Large intestine (tissue), 3 donors: ENCODE measurements around the gene SARS2. TPM values are rescaled to one million over a fixed set of nuclear protein-coding genes. Genes with fewer than 3 reads are reported as not detected.
"Not testable (repeated sequence)": the region's sequence is repeated elsewhere in the genome, so short reads cannot be mapped to it uniquely, and the experiment has no call there.

Experiments
- DNase-seq, 2 donors: peaks; one replicate each; pipeline versions ENCODE4 v3.0.0 to v3.0.0-alpha.2; 2013
- H3K27ac ChIP-seq: one replicate; pipeline ENCODE4 v1.5.1; 2013; ENCODE audit warnings: low read length
- H3K27me3 ChIP-seq: 2 replicates; pipeline ENCODE4 v1.6.1; 2013; ENCODE audit warnings: low read length; ENCODE audit not compliant: control insufficient read depth, insufficient read depth
- H3K36me3 ChIP-seq: 2 replicates; pipeline ENCODE4 v1.6.1; 2013; ENCODE audit warnings: low read length; ENCODE audit not compliant: control insufficient read depth, insufficient read depth
- H3K4me1 ChIP-seq: one replicate; pipeline ENCODE4 v1.6.1; 2013; ENCODE audit warnings: low read length; ENCODE audit not compliant: control insufficient read depth, insufficient read depth
- H3K4me3 ChIP-seq: one replicate; pipeline ENCODE4 v1.5.1; 2013; ENCODE audit warnings: low read length
- H3K9me3 ChIP-seq: one replicate; pipeline ENCODE4 v1.6.1; 2013; ENCODE audit warnings: mild to moderate bottlenecking, low read depth, low read length, moderate library complexity; ENCODE audit not compliant: control insufficient read depth
- WGBS: methylation state at CpG from one replicate; pipeline ENCODE4 v1.1.5; 2013; ENCODE audit warnings: low lambda C conversion rate; ENCODE audit not compliant: insufficient coverage; 5-methylcytosine and 5-hydroxymethylcytosine counted together
- polyA plus RNA-seq: library from polyadenylated mRNA; unstranded; fragments of 120-200 nt; gene quantifications from one replicate; pipeline ENCODE4 v1.2.1, GENCODE V29; 2013

Gene SARS2
- polyA plus RNA-seq, 1 donor, result 34.9 TPM

GRCh38 chr19:38877781-38878574 lies 52.6 kb downstream of the SARS2 start, which contains the start of gene RINL:
Gene RINL (minus strand): TSS chr19:38878275. CDS start chr19:38876742, 1,533 bp downstream.
- Histone ChIP-seq H3K36me3 (peaks cover 6% of the 10 kb centered on the region), H3K4me3 (peak within 1 kb of the TSS; percentile 42), H3K27me3 (no peaks in the 10 kb centered on the region), H3K4me1 (peaks cover 50% of the 10 kb centered on the region), H3K27ac (peak within 1 kb of the TSS; percentile 95), H3K9me3 (no peaks in the 10 kb centered on the region)
- no CpG with 5 or more reads among the region's 11 CpGs for WGBS
- DNase-seq, result peak; percentile 74 to 89

DNA sequence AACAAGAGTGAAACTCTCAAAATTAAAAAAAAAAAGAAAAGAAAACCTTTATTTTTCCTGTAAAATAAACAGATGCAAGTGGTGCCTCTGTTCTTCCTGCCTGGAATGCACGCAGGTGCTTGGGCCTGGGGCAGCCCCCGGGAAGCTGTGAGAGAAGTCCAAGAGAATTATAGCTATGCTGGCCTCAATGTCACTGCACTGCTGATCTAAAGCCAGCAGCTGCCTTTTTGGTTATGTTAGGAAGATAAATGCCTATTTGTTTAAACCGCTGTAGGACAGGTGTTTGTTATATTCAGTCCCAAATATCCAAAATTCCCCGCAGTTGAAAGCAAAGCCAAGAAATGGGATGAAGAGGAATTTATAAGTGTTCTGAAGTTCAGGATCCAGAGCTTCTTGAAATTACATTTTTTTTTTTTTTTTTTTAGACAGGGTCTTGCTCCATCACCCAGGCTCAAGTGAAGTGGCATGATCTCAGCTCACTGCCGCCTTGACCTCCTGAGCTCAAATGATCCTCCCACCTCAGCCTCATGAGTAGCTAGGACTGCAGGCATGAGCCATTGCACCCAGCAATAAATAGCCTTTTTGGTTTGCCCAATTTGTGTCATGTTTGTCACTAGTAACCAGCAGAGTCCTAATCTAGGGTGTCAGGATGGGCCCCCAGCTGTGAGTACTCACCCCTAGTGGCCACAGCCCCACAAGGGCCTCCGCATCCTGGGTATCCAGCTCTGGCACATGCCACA lies 54.7 kb downstream of the SARS2 start:
- H3K9me3 ChIP-seq, result no peaks in the 10 kb centered on the region
- H3K27ac ChIP-seq, result no peak overlapping the region
- 71% methylated on average over 2 of the region's 6 CpGs for WGBS
- H3K27me3 ChIP-seq, result no peaks in the 10 kb centered on the region
- no peak for DNase-seq
- no peak overlapping the region for H3K4me3 ChIP-seq
- peaks cover 44% of the 10 kb centered on the region for H3K4me1 ChIP-seq
- no peaks in the 10 kb centered on the region for H3K36me3 ChIP-seq

GRCh38 chr19:38873400-38873799 lies 57.2 kb downstream of the SARS2 start:
- no CpG with 5 or more reads among the region's 10 CpGs for WGBS
- H3K4me1 ChIP-seq, result peaks cover 32% of the 10 kb centered on the region

GRCh38 chr19:38870612-38871011 lies 60.0 kb downstream of the SARS2 start:
- no peak overlapping the region for H3K4me3 ChIP-seq
- H3K27ac ChIP-seq, result no peak overlapping the region
- no CpG with 5 or more reads among the region's 19 CpGs for WGBS
- H3K36me3 ChIP-seq, result peaks cover 3% of the 10 kb centered on the region
- no peak for DNase-seq
- H3K27me3 ChIP-seq, result no peaks in the 10 kb centered on the region
- H3K4me1 ChIP-seq, result peaks cover 12% of the 10 kb centered on the region
- no peaks in the 10 kb centered on the region for H3K9me3 ChIP-seq

More at GRCh38 chr19:38873400-38873799, 57.2 kb downstream of the SARS2 start:
- not testable (repeated sequence) for H3K27me3 ChIP-seq, H3K4me3 ChIP-seq, H3K27ac ChIP-seq, DNase-seq, H3K36me3 ChIP-seq, H3K9me3 ChIP-seq

- no CpG with 5 or more reads among the region's 62 CpGs for WGBS
- peak overlapping the region; percentile 44 for H3K4me3 ChIP-seq
- H3K4me1 ChIP-seq, result peaks cover 12% of the 10 kb centered on the region
- H3K27ac ChIP-seq, result no peak overlapping the region
- no peaks in the 10 kb centered on the region for H3K27me3 ChIP-seq
- peaks cover 3% of the 10 kb centered on the region for H3K36me3 ChIP-seq
- DNase-seq, result peak; percentile 89 to 93
- H3K9me3 ChIP-seq, result no peaks in the 10 kb centered on the region
Measured at GRCh38 chr19:38869836-38870607, 60.5 kb downstream of the SARS2 start.

- DNase-seq, result no peak
- peak overlapping the region; percentile 40 for H3K4me3 ChIP-seq
- H3K9me3 ChIP-seq, result no peaks in the 10 kb centered on the region
- H3K4me1 ChIP-seq, result peaks cover 12% of the 10 kb centered on the region
- WGBS, result no CpG with 5 or more reads among the region's 34 CpGs
- no peak overlapping the region for H3K27ac ChIP-seq
- H3K27me3 ChIP-seq, result no peaks in the 10 kb centered on the region
- peaks cover 3% of the 10 kb centered on the region for H3K36me3 ChIP-seq
Measured at GRCh38 chr19:38869160-38869835, 61.3 kb downstream of the SARS2 start.

GRCh38 chr19:38868551-38868950 lies 62.0 kb downstream of the SARS2 start:
- H3K4me3 ChIP-seq, result no peak overlapping the region
- peaks cover 12% of the 10 kb centered on the region for H3K4me1 ChIP-seq

DNA sequence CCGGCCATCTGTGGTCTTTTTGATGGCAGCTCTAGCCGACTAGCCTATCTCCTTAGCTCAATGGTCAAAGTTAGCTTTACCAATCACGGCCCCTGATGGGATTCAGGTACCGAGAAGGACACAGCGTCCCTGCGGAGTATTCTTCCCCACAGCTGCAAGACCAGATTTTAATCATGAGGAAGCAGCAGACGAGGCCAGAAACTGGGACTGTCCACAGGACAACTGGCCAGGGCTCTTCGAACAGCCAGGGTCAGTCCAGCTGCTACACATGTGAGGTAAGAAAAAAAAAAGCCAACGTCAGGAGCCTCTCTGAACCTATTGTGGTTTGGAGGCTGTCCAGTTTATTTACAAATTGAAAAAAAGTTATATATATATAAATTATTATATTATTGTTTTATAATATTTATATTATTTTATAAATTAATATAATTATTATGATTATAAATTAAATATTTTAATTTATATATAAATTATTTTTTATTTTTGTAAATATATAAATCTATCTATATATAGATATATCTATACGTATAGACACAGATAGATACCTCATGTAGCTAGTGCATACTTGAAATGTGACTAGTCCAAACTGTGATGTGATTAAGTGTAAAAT lies 63.3 kb downstream of the SARS2 start:
- H3K36me3 ChIP-seq, result peaks cover 3% of the 10 kb centered on the region
- H3K4me1 ChIP-seq, result peaks cover 18% of the 10 kb centered on the region
- H3K9me3 ChIP-seq, result no peaks in the 10 kb centered on the region
- WGBS, result 92% methylated on average over 2 of the region's 10 CpGs
- H3K27ac ChIP-seq, result no peak overlapping the region
- no peak overlapping the region for H3K4me3 ChIP-seq
- DNase-seq, result no peak
- no peaks in the 10 kb centered on the region for H3K27me3 ChIP-seq

More at GRCh38 chr19:38868551-38868950, 62.0 kb downstream of the SARS2 start:
- no peak for DNase-seq
- Histone ChIP-seq H3K36me3 (peaks cover 3% of the 10 kb centered on the region), H3K9me3 (no peaks in the 10 kb centered on the region), H3K27ac (no peak overlapping the region), H3K27me3 (no peaks in the 10 kb centered on the region)
- 100% methylated on average over 1 of the region's 6 CpGs for WGBS
